GM12878 (cell line): ENCODE measurements around the gene STK40. TPM values are rescaled to one million over a fixed set of nuclear protein-coding genes. Genes with fewer than 3 reads are reported as not detected.

Experiments used
- ATAC-seq: fragments of 200-7000 bp; cut with Tn5 transposase; 3 replicates; pipeline ENCODE4 v1.9.1; 2020; ENCODE audit warnings: mild to moderate bottlenecking, moderate library complexity
- BruUV-seq: library from RNA; stranded (reverse); fragments of 400-500 nt; replicated peaks from 2 replicates; lab custom pipeline; 2021; lab: Mats Ljungman, UMichigan
- CTCF ChIA-PET: fragments of 300-600 bp; sonication (Branson Sonifier 250); formaldehyde crosslinking; extraction: SDS; loops from one replicate; lab custom pipeline; 2021; ENCODE audit warnings: inconsistent platforms; lab: Yijun Ruan, JAX
- POLR2A ChIA-PET: fragments of 350-600 bp; formaldehyde crosslinking; extraction: SDS; loops from one replicate; lab custom pipeline; 2021; ENCODE audit warnings: inconsistent platforms; lab: Charles Lee
- RAD21 ChIA-PET: fragments of 300-600 bp; sonication (Branson Sonifier 250); formaldehyde crosslinking; loops from one replicate; lab custom pipeline; 2023; ENCODE audit warnings: antibody characterized with exemption; ENCODE audit not compliant: unreplicated experiment; lab: Charles Lee
- SMC1A ChIA-PET: fragments of 300-600 bp; sonication (Branson Sonifier 250); formaldehyde crosslinking; loops from one replicate; lab custom pipeline; 2023; ENCODE audit not compliant: unreplicated experiment, uncharacterized antibody; lab: Charles Lee
- DNase-seq: peaks from one replicate; pipeline ENCODE4 v3.0.0-alpha.2; 2011; ENCODE audit warnings: low read depth, low spot score
- FAIRE-seq: peaks from 3 replicates; lab custom pipeline; 2011; peaks lifted over from hg19 to GRCh38; lab: Jason Lieb, UNC
- H2AFZ ChIP-seq: 2 replicates; pipeline ENCODE4 v1.6.0; 2011; ENCODE audit warnings: low read depth, low read length, control low read depth; ENCODE audit not compliant: control insufficient read depth
- H3K27ac ChIP-seq: 2 replicates; pipeline ENCODE4 v1.5.1; 2011; ENCODE audit warnings: control low read depth; ENCODE audit not compliant: control insufficient read depth, insufficient read depth
- H3K27me3 ChIP-seq, 2 experiments: replicated peaks in 1 of 2; 2 replicates each; pipeline versions ENCODE4 v1.6.0 to v1.6.1; 2011; ENCODE audit warnings: low read length in 1 of 2; ENCODE audit not compliant: control insufficient read depth in 2 of 2, insufficient read depth in 2 of 2
- H3K36me3 ChIP-seq, 2 experiments: 2 replicates each; pipeline ENCODE4 v1.5.1; 2011; ENCODE audit warnings: low read length in 1 of 2; ENCODE audit not compliant: control insufficient read depth in 2 of 2, insufficient read depth in 2 of 2
- H3K4me1 ChIP-seq: 2 replicates; pipeline ENCODE4 v1.6.1; 2011; ENCODE audit warnings: mild to moderate bottlenecking, low read length, moderate library complexity, mixed read lengths; ENCODE audit not compliant: control insufficient read depth, insufficient read depth
- H3K4me2 ChIP-seq: 2 replicates; pipeline ENCODE4 v1.6.0; 2011; ENCODE audit warnings: control low read depth; ENCODE audit not compliant: control insufficient read depth, insufficient read depth
- H3K4me3 ChIP-seq: fragments of 200-600 bp; sonication (generic); 2 replicates; pipeline ENCODE4 v1.5.1; 2016
- H3K79me2 ChIP-seq: 2 replicates; pipeline ENCODE4 v1.6.0; 2011; ENCODE audit warnings: low read length; ENCODE audit not compliant: control insufficient read depth, insufficient read depth
- H3K9ac ChIP-seq: 2 replicates; pipeline ENCODE4 v1.8.0; 2011; ENCODE audit warnings: low read length, control low read depth, mixed read lengths; ENCODE audit not compliant: control insufficient read depth, insufficient read depth
- H3K9me3 ChIP-seq: replicated peaks from 3 replicates; pipeline ENCODE4 v1.5.1; 2011; ENCODE audit warnings: mild to moderate bottlenecking, low read length; ENCODE audit not compliant: control insufficient read depth, insufficient read depth
- H4K20me1 ChIP-seq: 2 replicates; pipeline ENCODE4 v1.6.0; 2011; ENCODE audit not compliant: control insufficient read depth, insufficient read depth
- CREM ChIP-seq: IDR thresholded peaks from 2 replicates; pipeline ENCODE4 v1.6.1; 2014; ENCODE audit warnings: antibody characterized with exemption, low read depth
- EP300 ChIP-seq, 2 experiments: fragments of 150-350 bp in 1 of 2; IDR thresholded peaks; 2 replicates each; pipeline ENCODE4 v1.6.1; 2011 to 2012; ENCODE audit warnings: low read depth in 2 of 2, low read length in 2 of 2, borderline replicate concordance in 1 of 2, improper control_type of control experiment in 1 of 2, inconsistent platforms in 1 of 2; ENCODE audit not compliant: control insufficient read depth in 1 of 2
- MYB ChIP-seq: fragments of 150-350 bp; IDR thresholded peaks from 2 replicates; pipeline ENCODE4 v1.6.1; 2014; ENCODE audit warnings: mild to moderate bottlenecking, low read depth, low read length, borderline replicate concordance
- NR2F1 ChIP-seq: fragments of 450-650 bp; conservative IDR thresholded peaks from 2 replicates; pipeline ENCODE4 v1.6.1; 2017; ENCODE audit warnings: mild to moderate bottlenecking
- RAD51 ChIP-seq: fragments of 450-650 bp; IDR thresholded peaks from 2 replicates; pipeline ENCODE4 v1.6.1; 2016; ENCODE audit warnings: moderate library complexity, mild to moderate bottlenecking, inconsistent platforms
- ZNF274 ChIP-seq: IDR thresholded peaks from one replicate; pipeline ENCODE4 v1.8.0; 2011; ENCODE audit not compliant: insufficient read length, insufficient read depth
- WGBS: methylation state at CpG from one replicate; pipeline ENCODE4 v1.1.6; 2016; ENCODE audit warnings: low lambda C conversion rate; ENCODE audit not compliant: insufficient replicate concordance, insufficient coverage; ENCODE audit errors: missing lambda C conversion rate; 5-methylcytosine and 5-hydroxymethylcytosine counted together
- in situ Hi-C: fragments of 300-500 bp; cut with MboI; formaldehyde crosslinking; loops from 9 replicates; pipeline ENCODE4 v1.14.3; 2018; ENCODE audit warnings: mixed read lengths
- intact Hi-C: fragments of 100-400 bp; cut with micrococcal nuclease; formaldehyde crosslinking; loops from one replicate; pipeline ENCODE4 v1.14.2; 2022; ENCODE audit not compliant: unreplicated experiment
- polyA plus RNA-seq, 11 experiments: library from polyadenylated mRNA; depleted of rRNA in 4 of 11; unstranded in 6 of 11; stranded (reverse) in 5 of 11; fragments of >200 nt; fragmentation: Nextera tagmentation in 4 of 11; fragmentation: Illumina TruSeq in 1 of 11; extraction: Ambion mirVana in 4 of 11; extraction: Trizol in 1 of 11; gene quantifications; 1 replicate in 1 of 11; 2 replicates in 10 of 11; pipeline versions ENCODE4 v1.2.1 to v1.2.3, GENCODE V29; 2011 to 2016; ENCODE audit warnings: inconsistent platforms in 2 of 11, missing spikeins in 2 of 11, low read depth in 1 of 11
- total RNA-seq, 4 experiments: library from RNA; depleted of rRNA in 3 of 4; stranded (reverse); fragments of >200 nt in 3 of 4; fragmentation: Illumina TruSeq in 1 of 4; extraction: Trizol in 1 of 4; gene quantifications; 2 replicates each; pipeline versions ENCODE4 v1.2.1 to v1.2.3, GENCODE V29; 2013 to 2021
- TF ChIP-seq, protein P1 (sequence below): fragments of 450-650 bp; IDR thresholded peaks from 2 replicates; pipeline ENCODE4 v1.6.1; 2017; ENCODE audit warnings: low read depth, mild to moderate bottlenecking, moderate library complexity

STK40 gene
- total and polyA plus RNA-seq, 10 of the 15 experiments (the other 5 are each of a cell fraction or from before 2014, with no cell fraction given), result 0.27 to 51.0 (median 29.5) TPM

DNA sequence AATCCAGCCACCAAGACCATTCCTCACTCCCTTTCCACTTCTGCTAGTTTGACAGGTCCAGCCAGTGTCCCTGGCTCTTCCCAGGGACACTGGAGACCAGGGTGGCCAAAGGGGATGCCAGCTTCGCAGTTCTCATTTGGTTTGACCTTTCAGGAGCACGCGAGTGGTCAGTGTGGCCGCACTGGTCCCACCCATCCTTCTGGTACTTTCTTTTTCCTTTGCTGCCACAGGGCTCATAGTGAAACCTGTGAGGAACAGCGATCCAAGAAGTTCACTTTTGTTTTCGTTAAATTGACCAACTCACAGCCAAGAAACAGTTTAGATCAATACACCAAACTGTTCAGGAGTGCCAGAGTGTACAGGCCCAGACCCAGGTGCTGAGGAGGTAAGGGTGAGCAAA is 47.9 kb downstream of the STK40 start:
- Histone ChIP-seq H3K9me3 (no peaks in the 10 kb centered on the region), H3K27ac (no peak overlapping the region), H2AFZ (no peak overlapping the region), H3K4me2 (no peak overlapping the region), H3K4me1 (no peaks in the 10 kb centered on the region), H3K27me3 (no peaks in the 10 kb centered on the region), H3K36me3 (no peaks in the 10 kb centered on the region; a peak in 1 of 4 replicates), H3K4me3 (no peak overlapping the region), H3K9ac (no peak overlapping the region), H4K20me1 (no peaks in the 10 kb centered on the region), H3K79me2 (no peaks in the 10 kb centered on the region)
- ATAC-seq, result peak; percentile 51
- intact Hi-C loops, result no loop called here
- no peak for FAIRE-seq
- SMC1A ChIA-PET, result no interaction called here
- TF ChIP-seq MYB, result no peak
- TF ChIP-seq, protein P1, sequence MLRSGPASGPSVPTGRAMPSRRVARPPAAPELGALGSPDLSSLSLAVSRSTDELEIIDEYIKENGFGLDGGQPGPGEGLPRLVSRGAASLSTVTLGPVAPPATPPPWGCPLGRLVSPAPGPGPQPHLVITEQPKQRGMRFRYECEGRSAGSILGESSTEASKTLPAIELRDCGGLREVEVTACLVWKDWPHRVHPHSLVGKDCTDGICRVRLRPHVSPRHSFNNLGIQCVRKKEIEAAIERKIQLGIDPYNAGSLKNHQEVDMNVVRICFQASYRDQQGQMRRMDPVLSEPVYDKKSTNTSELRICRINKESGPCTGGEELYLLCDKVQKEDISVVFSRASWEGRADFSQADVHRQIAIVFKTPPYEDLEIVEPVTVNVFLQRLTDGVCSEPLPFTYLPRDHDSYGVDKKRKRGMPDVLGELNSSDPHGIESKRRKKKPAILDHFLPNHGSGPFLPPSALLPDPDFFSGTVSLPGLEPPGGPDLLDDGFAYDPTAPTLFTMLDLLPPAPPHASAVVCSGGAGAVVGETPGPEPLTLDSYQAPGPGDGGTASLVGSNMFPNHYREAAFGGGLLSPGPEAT, result no peak
- TF ChIP-seq CREM, result no peak
- no peak for TF ChIP-seq RAD51
- no peak for TF ChIP-seq ZNF274
- 0 out of 2 replicates have a peak, but pooled peaks have one; percentile 21 for TF ChIP-seq NR2F1
- TF ChIP-seq EP300 (IDR thresholded peaks at IDR 0.05; ENCODE audit: borderline replicate concordance in 1 of 2, control insufficient read depth in 1 of 2, low read depth in 2 of 2, low read length in 2 of 2), result no peak
- in situ Hi-C loops, result no loop called here
- BruUV-seq, result no TSS peak
- RAD21 ChIA-PET, result no interaction called here
- no peak for DNase-seq
- 38% methylated on average over 6 of the region's 6 CpGs for WGBS
- CTCF ChIA-PET, result no interaction called here
- POLR2A ChIA-PET, result no interaction called here
